ENCODE results near the gene GSTT4.

GRCh38 chr22:24003887-24004286 lies 1.4 kb downstream of the GSTT4 start:
- TF ChIP-seq EZH2 (IDR thresholded peaks at IDR 0.05; ENCODE audit: low read length, unreplicated experiment), result no peak
- TF ChIP-seq EZH2phosphoT487 (IDR thresholded peaks at IDR 0.05; ENCODE audit: borderline replicate concordance, low read length), result no peak
- TF ChIP-seq CTCF (conservative IDR thresholded peaks at IDR 0.05; ENCODE audit: low read depth, low read length), result no peak
